ENCODE measurements around the gene NDUFS5.
"Not testable (repeated sequence)": the region's sequence is repeated elsewhere in the genome, so short reads cannot be mapped to it uniquely, and the experiment has no call there.

The NDUFS5 gene

GRCh38 chr1:39063775-39064174 lies 37.6 kb downstream of the NDUFS5 start:
- DNase-seq (ENCODE audit: low spot score), result no peak

DNA sequence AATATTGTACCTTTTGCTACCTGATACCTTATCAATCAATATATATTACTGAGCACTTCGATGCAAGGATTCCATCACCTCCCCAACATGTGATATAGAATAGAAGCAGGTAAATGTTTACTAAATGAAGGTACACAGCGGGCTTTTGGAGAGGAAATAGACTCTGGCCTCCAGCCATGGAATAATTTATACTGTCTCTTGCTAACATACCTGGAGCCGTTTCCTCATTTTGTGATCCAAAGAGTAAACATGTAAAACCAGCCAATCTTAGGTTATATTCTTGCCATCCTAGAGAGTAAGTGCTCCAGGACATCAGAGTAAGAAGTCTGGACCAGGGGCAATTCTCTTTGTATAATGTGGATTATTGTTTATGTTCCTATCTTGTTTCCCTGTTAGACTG lies 39.4 kb downstream of the NDUFS5 start:
- DNase-seq (ENCODE audit: low spot score), result no peak

- DNase-seq (ENCODE audit: low spot score), result not testable (repeated sequence)
Observed at GRCh38 chr1:39068227-39068626, 42.1 kb downstream of the NDUFS5 start.

GRCh38 chr1:39071557-39071956 lies 45.4 kb downstream of the NDUFS5 start:
- not testable (repeated sequence) for DNase-seq (ENCODE audit: low spot score)

DNA sequence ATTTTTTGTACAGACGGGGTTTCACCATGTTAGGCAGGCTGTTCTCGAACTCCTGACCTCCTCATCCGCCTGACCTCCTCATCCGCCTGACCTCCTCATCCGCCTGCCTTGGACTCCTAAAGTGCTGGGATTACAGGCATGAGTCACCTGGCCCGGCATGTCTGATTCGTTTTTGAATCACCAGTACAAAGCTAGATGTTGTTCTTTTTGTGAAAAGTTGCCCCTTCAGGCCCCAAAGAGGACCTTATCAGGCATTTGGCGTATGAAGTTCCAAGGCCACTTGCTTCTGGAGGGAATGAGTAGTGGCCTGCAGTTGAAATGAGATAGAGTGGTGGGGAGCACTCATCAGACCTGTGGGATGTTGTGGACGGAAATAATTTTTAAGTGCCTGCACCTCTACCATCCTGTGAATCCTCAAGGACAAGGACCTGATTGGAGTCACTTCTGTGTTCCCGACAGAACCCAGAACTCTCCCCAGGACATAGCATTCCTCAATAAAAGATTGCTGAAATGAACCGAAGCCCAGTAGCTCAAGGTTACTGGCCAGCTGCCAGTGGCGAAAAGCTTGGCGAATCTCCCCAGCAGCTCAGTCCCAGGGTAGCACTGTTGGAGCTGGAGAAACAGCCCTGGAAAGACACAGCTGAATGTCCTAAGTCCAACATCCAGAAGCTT lies 50.1 kb downstream of the NDUFS5 start:
- no peak for DNase-seq (ENCODE audit: low spot score)

GRCh38 chr1:39076799-39077148 lies 50.6 kb downstream of the NDUFS5 start:
- DNase-seq (ENCODE audit: low spot score), result no peak

- no peak for DNase-seq (ENCODE audit: low spot score)
Observed at GRCh38 chr1:39080269-39080826, 54.2 kb downstream of the NDUFS5 start.

- DNase-seq (ENCODE audit: low spot score), result peak; percentile 88
Observed at GRCh38 chr1:39080831-39081270, 54.7 kb downstream of the NDUFS5 start.

DNA sequence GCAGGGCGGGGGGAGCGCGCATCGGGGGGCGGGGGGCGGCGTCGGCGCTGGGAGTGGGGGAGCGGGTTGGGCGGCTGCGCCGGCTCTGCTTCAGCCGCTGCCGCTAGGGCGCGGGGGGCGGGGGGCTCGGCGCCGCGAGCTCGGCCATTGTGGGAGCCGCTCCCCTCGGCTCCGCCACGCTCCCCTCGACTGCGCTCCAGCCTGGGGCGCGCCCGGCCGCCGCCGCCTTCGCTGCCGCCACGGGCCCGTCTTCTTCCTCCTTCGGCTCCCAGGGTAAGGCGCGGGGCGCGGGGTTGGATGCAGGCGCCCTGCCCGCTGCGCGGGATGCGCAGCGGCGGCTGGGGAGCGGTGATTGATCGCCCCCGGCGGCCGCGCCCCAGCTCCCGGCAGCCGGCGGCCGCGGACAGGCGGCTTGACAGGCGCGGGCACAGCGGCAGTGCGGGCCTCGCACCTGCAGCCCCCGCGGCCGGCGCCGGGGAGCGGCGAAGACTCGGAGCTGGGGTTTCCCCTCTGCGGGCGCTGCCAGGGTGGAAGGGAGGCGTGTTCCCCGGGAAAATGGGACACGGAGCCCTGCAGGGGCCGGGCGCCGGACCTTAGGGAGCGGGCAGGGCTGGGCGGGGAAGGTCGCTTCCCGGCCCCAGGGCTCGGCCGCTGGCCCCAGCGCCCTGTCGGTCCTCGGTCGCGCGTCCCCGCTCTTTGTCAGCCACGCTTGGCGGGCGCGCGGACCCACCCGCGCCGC lies 55.3 kb downstream of the NDUFS5 start:
- DNase-seq (ENCODE audit: low spot score), result peak; percentile 72

DNA sequence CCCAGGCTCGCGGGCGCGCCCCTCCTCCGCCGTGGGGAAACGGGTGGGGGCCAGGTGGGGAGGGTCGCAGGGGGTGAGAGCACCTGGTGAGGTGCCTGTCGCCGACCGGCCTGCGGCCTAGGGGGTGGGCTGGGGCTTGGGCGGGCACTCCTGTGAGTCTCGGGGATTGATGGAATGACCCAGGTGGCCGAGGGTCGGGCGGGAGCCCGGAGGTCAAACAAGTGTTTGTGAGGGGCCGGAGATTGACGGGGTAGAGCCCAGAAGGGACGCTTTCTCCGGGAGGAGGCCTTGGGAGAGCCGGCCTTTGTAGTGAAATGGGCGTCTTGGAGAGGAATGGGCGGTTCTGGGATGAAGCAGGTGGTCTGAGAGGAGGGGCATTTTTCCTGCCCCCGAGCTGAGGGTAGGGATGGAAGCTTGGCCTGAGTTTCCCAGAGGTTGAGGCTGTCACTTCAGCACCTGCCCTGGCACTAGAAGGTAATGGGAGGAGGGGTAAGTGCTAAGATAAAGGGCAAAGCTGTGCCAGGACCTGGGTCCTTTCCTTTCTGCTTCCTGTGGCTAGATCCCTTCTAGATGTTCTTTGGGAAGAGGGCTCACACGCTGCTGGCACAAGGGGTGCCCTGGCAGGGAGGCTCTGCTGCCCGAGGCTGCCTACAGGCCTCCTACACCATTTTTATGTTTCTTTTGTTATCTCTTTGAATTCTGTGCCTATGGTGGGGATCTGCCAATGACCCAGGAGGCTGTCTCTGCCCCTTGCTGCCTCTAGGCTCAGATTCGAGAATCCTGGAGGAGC lies 56.1 kb downstream of the NDUFS5 start:
- peak; percentile 44 for DNase-seq (ENCODE audit: low spot score)

DNA sequence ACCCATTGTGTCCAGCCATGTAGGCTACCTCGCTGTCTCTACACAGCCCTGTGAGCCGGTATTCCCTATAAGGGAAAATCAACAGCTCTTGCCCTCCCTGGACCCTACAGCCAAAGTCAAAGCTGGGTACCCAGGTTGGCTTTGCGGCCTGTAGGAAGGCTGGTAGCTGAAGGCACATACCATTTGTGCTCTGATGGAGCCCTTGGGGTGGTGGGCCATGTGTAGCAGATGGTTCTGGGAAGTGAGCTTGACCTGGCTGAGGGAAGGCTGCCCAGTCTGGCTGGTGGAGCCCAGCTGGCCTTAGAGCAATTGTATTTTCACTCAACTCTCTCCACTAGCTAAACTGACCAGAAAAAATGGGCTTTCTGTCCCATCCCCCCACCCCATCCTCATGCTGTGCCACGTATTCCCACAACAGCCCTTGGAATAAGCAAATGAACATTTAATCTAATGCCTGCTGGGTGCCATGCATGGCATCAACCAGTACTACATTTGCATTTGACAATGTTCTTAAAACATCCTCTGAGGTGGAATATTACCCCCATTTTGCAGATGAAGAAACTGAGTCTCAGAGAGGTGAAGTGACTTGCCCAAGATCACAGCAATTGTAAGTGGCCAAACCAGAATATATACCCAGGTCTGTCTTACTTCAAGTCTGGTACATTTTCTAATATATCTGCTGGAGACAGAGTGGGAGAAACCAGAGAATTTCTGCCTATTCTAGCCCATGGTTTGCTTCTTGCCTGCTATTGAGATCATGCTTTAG lies 56.8 kb downstream of the NDUFS5 start:
- DNase-seq (ENCODE audit: low spot score), result no peak

- no peak for DNase-seq (ENCODE audit: low spot score)
Observed at GRCh38 chr1:39084191-39084590, 58.0 kb downstream of the NDUFS5 start.
